Activated CD4-positive, alpha-beta T cell treated with anti-CD3 and anti-CD28 coated beads, Interleukin-2, amount 50 U/mL, for 1 hour (primary cell): ENCODE measurements around the gene MYD88.

Experiments
- DNase-seq: peaks from one replicate; pipeline ENCODE4 v3.0.0-alpha.2; 2020

Gene MYD88

GRCh38 chr3:38114052-38114874 lies 24.2 kb upstream of the MYD88 start:
- DNase-seq, result no peak

- DNase-seq, result no peak
These were observed 23.4 kb upstream of the MYD88 start for GRCh38 chr3:38114875-38115644.

GRCh38 chr3:38115645-38116427 lies 22.6 kb upstream of the MYD88 start:
- no peak for DNase-seq

GRCh38 chr3:38116471-38117162 lies 21.8 kb upstream of the MYD88 start:
- DNase-seq, result no peak

- no peak for DNase-seq
These were observed 21.2 kb upstream of the MYD88 start for GRCh38 chr3:38117163-38117716.

- peak; percentile 73 for DNase-seq
These were observed 20.6 kb upstream of the MYD88 start for GRCh38 chr3:38117748-38118420.

GRCh38 chr3:38118421-38119247 lies 19.8 kb upstream of the MYD88 start:
- DNase-seq, result no peak

- DNase-seq, result no peak
These were observed 19.3 kb upstream of the MYD88 start for GRCh38 chr3:38119248-38119544.

GRCh38 chr3:38119821-38120692 lies 18.4 kb upstream of the MYD88 start:
- no peak for DNase-seq

GRCh38 chr3:38120693-38121450 lies 17.6 kb upstream of the MYD88 start:
- no peak for DNase-seq

GRCh38 chr3:38121451-38121831 lies 17.0 kb upstream of the MYD88 start:
- DNase-seq, result no peak

- DNase-seq, result no peak
These were observed 16.5 kb upstream of the MYD88 start for GRCh38 chr3:38121832-38122461.

GRCh38 chr3:38122712-38123290 lies 15.7 kb upstream of the MYD88 start:
- no peak for DNase-seq

GRCh38 chr3:38124324-38125122 lies 13.9 kb upstream of the MYD88 start:
- no peak for DNase-seq

- no peak for DNase-seq
These were observed 12.9 kb upstream of the MYD88 start for GRCh38 chr3:38125305-38126120.

GRCh38 chr3:38126121-38126892 lies 12.2 kb upstream of the MYD88 start:
- no peak for DNase-seq
